ENCODE measurements around the gene ALOXE3. TPM values are rescaled to one million over a fixed set of nuclear protein-coding genes. Genes with fewer than 3 reads are reported as not detected.

Gene ALOXE3
- total RNA-seq, 2 experiments from 2014 or later: not detected

GRCh38 chr17:8105957-8106398 lies 12.3 kb downstream of the ALOXE3 start:
- no peak for DNase-seq
- POLR2A ChIA-PET: no interaction called here
- Mint-ChIP-seq H3K9me3 (no peaks in the 10 kb centered on the region), H3K4me1 (peaks cover 9% of the 10 kb centered on the region), H3K27ac (no peak overlapping the region), H3K36me3 (no peaks in the 10 kb centered on the region), H3K4me3 (no peak overlapping the region), H3K27me3 (peaks cover 30% of the 10 kb centered on the region)
- ATAC-seq (ENCODE audit: low read depth): no peak

- peaks cover 3% of the 10 kb centered on the region for H3K4me1 Mint-ChIP-seq
- H3K27me3 Mint-ChIP-seq: peaks cover 25% of the 10 kb centered on the region
- POLR2A ChIA-PET: interaction anchor here (1.7 kb wide), 1 partner anchor 10 kb away, joined by 3 read pairs; no protein-coding TSS in a partner anchor
- no peak overlapping the region for H3K4me3 Mint-ChIP-seq
- H3K36me3 Mint-ChIP-seq: no peaks in the 10 kb centered on the region
- H3K9me3 Mint-ChIP-seq: no peaks in the 10 kb centered on the region
- no peak overlapping the region for H3K27ac Mint-ChIP-seq
- DNase-seq: no peak
- ATAC-seq (ENCODE audit: low read depth): no peak
Measured at GRCh38 chr17:8104911-8105310, 13.4 kb downstream of the ALOXE3 start.

- peaks cover 25% of the 10 kb centered on the region for H3K27me3 Mint-ChIP-seq
- H3K9me3 Mint-ChIP-seq: no peaks in the 10 kb centered on the region
- POLR2A ChIA-PET: interaction anchor here (1.7 kb wide), 1 partner anchor 11 kb away, joined by 3 read pairs; no protein-coding TSS in a partner anchor
- no peak for DNase-seq
- H3K36me3 Mint-ChIP-seq: no peaks in the 10 kb centered on the region
- H3K4me1 Mint-ChIP-seq: peaks cover 3% of the 10 kb centered on the region
- H3K27ac Mint-ChIP-seq: no peak overlapping the region
- ATAC-seq (ENCODE audit: low read depth): no peak
- H3K4me3 Mint-ChIP-seq: no peak overlapping the region
Measured at GRCh38 chr17:8103549-8103948, 14.8 kb downstream of the ALOXE3 start.

GRCh38 chr17:8101721-8102120 lies 16.6 kb downstream of the ALOXE3 start:
- Mint-ChIP-seq H3K36me3 (no peaks in the 10 kb centered on the region), H3K9me3 (no peaks in the 10 kb centered on the region), H3K27ac (no peak overlapping the region), H3K27me3 (peaks cover 17% of the 10 kb centered on the region), H3K4me1 (no peaks in the 10 kb centered on the region), H3K4me3 (no peak overlapping the region)
- no peak for DNase-seq
- POLR2A ChIA-PET: no interaction called here
- ATAC-seq (ENCODE audit: low read depth): no peak

GRCh38 chr17:8100763-8101162 lies 17.6 kb downstream of the ALOXE3 start:
- Mint-ChIP-seq H3K4me3 (no peak overlapping the region), H3K36me3 (no peaks in the 10 kb centered on the region), H3K27ac (no peak overlapping the region), H3K27me3 (peaks cover 9% of the 10 kb centered on the region), H3K4me1 (no peaks in the 10 kb centered on the region), H3K9me3 (no peaks in the 10 kb centered on the region)
- DNase-seq (no peak), ATAC-seq (ENCODE audit: low read depth) (no peak)
- POLR2A ChIA-PET: no interaction called here

GRCh38 chr17:8100111-8100510 lies 18.2 kb downstream of the ALOXE3 start:
- DNase-seq (no peak), ATAC-seq (ENCODE audit: low read depth) (no peak)
- H3K4me3 Mint-ChIP-seq: no peak overlapping the region
- no peaks in the 10 kb centered on the region for H3K9me3 Mint-ChIP-seq
- POLR2A ChIA-PET: no interaction called here
- peaks cover 7% of the 10 kb centered on the region for H3K27me3 Mint-ChIP-seq
- no peaks in the 10 kb centered on the region for H3K36me3 Mint-ChIP-seq
- no peaks in the 10 kb centered on the region for H3K4me1 Mint-ChIP-seq
- no peak overlapping the region for H3K27ac Mint-ChIP-seq

- Mint-ChIP-seq H3K36me3 (no peaks in the 10 kb centered on the region), H3K4me3 (no peak overlapping the region), H3K27ac (no peak overlapping the region), H3K4me1 (peaks cover 10% of the 10 kb centered on the region), H3K27me3 (peaks cover 6% of the 10 kb centered on the region), H3K9me3 (no peaks in the 10 kb centered on the region)
- POLR2A ChIA-PET: no interaction called here
- DNase-seq (no peak), ATAC-seq (ENCODE audit: low read depth) (no peak)
Measured at GRCh38 chr17:8096541-8096940, 21.8 kb downstream of the ALOXE3 start.

GRCh38 chr17:8095361-8095760 lies 23.0 kb downstream of the ALOXE3 start:
- Mint-ChIP-seq H3K4me1 (peaks cover 10% of the 10 kb centered on the region), H3K27ac (no peak overlapping the region), H3K9me3 (no peaks in the 10 kb centered on the region), H3K27me3 (peaks cover 8% of the 10 kb centered on the region), H3K4me3 (no peak overlapping the region), H3K36me3 (no peaks in the 10 kb centered on the region)
- ATAC-seq (ENCODE audit: low read depth) (no peak), DNase-seq (no peak)
- POLR2A ChIA-PET: no interaction called here

GRCh38 chr17:8091033-8091687 lies 27.2 kb downstream of the ALOXE3 start:
- POLR2A ChIA-PET: interaction anchor here (0.8 kb wide), 1 partner anchor 82 kb away, joined by 3 read pairs; no protein-coding TSS in a partner anchor
- ATAC-seq (ENCODE audit: low read depth) (no peak), DNase-seq (no peak)
- Mint-ChIP-seq H3K9me3 (no peaks in the 10 kb centered on the region), H3K36me3 (no peaks in the 10 kb centered on the region), H3K4me1 (peaks cover 10% of the 10 kb centered on the region), H3K4me3 (no peak overlapping the region), H3K27me3 (peaks cover 21% of the 10 kb centered on the region), H3K27ac (no peak overlapping the region)

- Mint-ChIP-seq H3K4me3 (no peak overlapping the region), H3K4me1 (peaks cover 7% of the 10 kb centered on the region), H3K36me3 (no peaks in the 10 kb centered on the region), H3K9me3 (no peaks in the 10 kb centered on the region), H3K27me3 (peaks cover 21% of the 10 kb centered on the region), H3K27ac (no peak overlapping the region)
- DNase-seq: no peak
- ATAC-seq (ENCODE audit: low read depth): no peak
- POLR2A ChIA-PET: no interaction called here
Measured at GRCh38 chr17:8089728-8090127, 28.6 kb downstream of the ALOXE3 start.

GRCh38 chr17:8087952-8088230 lies 30.4 kb downstream of the ALOXE3 start:
- Mint-ChIP-seq H3K36me3 (no peaks in the 10 kb centered on the region), H3K4me3 (no peak overlapping the region), H3K4me1 (no peaks in the 10 kb centered on the region), H3K27me3 (peaks cover 19% of the 10 kb centered on the region), H3K9me3 (no peaks in the 10 kb centered on the region), H3K27ac (no peak overlapping the region)
- POLR2A ChIA-PET: interaction anchor here (0.6 to 1.2 kb wide), 2 partner anchors 52 to 86 kb away, joined by 5 read pairs; no protein-coding TSS in a partner anchor
- DNase-seq (no peak), ATAC-seq (ENCODE audit: low read depth) (no peak)

GRCh38 chr17:8087075-8087951 lies 31.0 kb downstream of the ALOXE3 start, which contains the start of gene ALOX12B:
Gene ALOX12B, minus strand, starts transcription at chr17:8087716. Its CDS starts 274 bp downstream, at chr17:8087442.
- peaks cover 16% of the 10 kb centered on the region for H3K27me3 Mint-ChIP-seq
- POLR2A ChIA-PET: interaction anchor here (0.6 to 1.2 kb wide), 3 partner anchors 14 to 86 kb away, joined by 3 to 5 read pairs (median 5); no protein-coding TSS in a partner anchor
- H3K27ac Mint-ChIP-seq: no peak within 1 kb of the TSS

GRCh38 chr17:8084250-8084649 lies 34.1 kb downstream of the ALOXE3 start:
- H3K36me3 Mint-ChIP-seq: no peaks in the 10 kb centered on the region

More at GRCh38 chr17:8087075-8087951, 31.0 kb downstream of the ALOXE3 start, which contains the start of gene ALOX12B:
- DNase-seq: no peak
- Mint-ChIP-seq H3K36me3 (no peaks in the 10 kb centered on the region), H3K9me3 (no peaks in the 10 kb centered on the region), H3K4me3 (no peak within 1 kb of the TSS), H3K4me1 (no peaks in the 10 kb centered on the region)
- no peak for ATAC-seq (ENCODE audit: low read depth)

GRCh38 chr17:8082292-8082691 lies 36.0 kb downstream of the ALOXE3 start:
- ATAC-seq (ENCODE audit: low read depth) (no peak), DNase-seq (no peak)
- Mint-ChIP-seq H3K9me3 (no peaks in the 10 kb centered on the region), H3K27me3 (peaks cover 1% of the 10 kb centered on the region), H3K27ac (no peak overlapping the region), H3K4me1 (peaks cover 12% of the 10 kb centered on the region), H3K36me3 (no peaks in the 10 kb centered on the region), H3K4me3 (no peak overlapping the region)
- POLR2A ChIA-PET: no interaction called here

More at GRCh38 chr17:8084250-8084649, 34.1 kb downstream of the ALOXE3 start:
- Mint-ChIP-seq H3K9me3 (no peaks in the 10 kb centered on the region), H3K27ac (no peak overlapping the region), H3K27me3 (peaks cover 5% of the 10 kb centered on the region), H3K4me3 (no peak overlapping the region), H3K4me1 (peaks cover 7% of the 10 kb centered on the region)
- POLR2A ChIA-PET: no interaction called here
- no peak for DNase-seq
- ATAC-seq (ENCODE audit: low read depth): no peak
